ENCODE results near the gene PIK3CG.

DNA sequence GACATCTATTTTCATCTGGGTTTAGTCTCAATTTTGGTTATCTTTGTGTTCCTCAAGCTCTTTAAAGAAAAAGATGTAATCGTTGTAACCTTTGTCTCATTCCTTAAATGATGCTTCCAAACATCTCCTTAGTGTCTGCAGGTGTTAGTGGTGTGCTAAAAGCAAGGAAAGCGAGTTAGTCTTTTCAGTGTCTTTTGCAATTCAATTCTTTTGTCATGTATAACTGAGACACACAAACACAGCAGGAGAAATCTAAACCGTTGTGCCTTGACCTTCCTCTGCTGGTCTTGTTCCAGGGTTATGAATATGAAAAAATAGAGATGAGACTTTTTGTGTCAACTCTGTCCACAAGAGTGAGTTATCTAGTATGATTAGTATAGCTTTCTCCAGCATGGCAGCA lies 40.7 kb downstream of the PIK3CG start:
- TF ChIP-seq YBX1 (IDR thresholded peaks at IDR 0.05) (no peak), ATF7 (IDR thresholded peaks at IDR 0.05; ENCODE audit: low read depth) (no peak)
